IPS-NIHi7 (cell line): ENCODE results near the gene SMIM27.

ENCODE experiments used
- DNase-seq: peaks from one replicate; pipeline ENCODE4 v3.0.0; 2012; ENCODE audit warnings: mixed read lengths; ENCODE audit errors: extremely low spot score

The SMIM27 gene

DNA sequence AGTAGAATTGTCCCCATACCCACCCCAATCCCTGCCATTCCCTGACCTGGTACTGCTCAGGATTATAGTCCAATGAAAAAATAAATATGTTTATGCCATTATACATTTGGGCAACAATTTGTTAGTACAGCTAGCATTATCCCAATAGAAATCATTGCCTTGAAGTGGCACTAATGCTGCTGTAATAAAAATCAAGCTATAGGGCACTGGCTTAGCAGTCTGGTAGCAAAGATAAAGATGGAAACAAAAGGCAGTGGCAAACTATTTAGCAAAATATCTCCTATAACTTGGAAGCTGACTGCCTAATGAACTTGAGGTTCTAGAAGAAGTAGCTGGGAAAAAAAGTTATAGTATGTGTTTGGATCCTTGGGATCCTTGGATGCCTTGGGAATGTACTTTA is 2.5 kb downstream of the SMIM27 start:
- DNase-seq: no peak

DNA sequence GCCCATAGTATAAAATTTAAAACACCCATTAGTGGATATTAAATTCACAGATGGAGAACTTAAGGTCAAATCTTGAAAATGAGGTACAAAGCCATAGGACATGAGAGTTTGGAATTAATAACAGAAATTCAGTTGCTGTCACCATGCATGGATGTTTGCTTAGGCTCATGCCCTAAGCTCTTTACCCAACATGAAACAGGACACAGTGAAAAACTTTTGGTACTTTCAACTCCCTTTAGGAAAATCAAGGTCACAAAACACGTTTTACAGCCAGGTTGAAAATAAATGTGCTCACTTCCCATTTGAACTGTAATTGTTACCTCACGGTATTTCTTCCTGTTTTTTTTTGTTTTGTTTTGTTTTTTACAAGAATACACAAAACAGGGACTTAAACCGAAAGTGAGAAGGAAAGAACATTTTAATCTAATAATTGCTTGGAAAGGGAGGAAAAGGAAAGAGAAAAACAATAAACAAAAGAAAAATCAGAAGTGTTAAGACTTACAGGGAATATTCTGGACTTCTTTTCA is 6.3 kb downstream of the SMIM27 start:
- no peak for DNase-seq

DNA sequence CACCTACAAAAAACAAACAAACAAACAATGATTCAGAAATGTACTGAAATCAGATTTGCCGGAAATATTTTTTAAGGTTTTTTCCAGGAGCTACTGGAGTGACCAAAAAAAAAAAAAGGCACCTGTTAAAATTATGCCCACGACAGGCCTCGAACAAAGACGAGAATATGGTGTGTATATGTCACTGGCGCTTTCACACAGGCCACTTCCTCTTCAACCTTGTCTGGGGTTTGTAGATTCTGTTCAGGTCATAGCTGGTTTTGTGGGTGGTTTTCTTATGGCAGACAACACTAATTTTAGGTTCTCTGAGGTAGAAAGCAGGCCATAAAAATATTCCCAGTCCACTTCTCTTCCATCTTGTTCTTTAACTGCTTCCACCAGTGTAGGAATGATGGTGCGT is 13.8 kb downstream of the SMIM27 start:
- no peak for DNase-seq

DNA sequence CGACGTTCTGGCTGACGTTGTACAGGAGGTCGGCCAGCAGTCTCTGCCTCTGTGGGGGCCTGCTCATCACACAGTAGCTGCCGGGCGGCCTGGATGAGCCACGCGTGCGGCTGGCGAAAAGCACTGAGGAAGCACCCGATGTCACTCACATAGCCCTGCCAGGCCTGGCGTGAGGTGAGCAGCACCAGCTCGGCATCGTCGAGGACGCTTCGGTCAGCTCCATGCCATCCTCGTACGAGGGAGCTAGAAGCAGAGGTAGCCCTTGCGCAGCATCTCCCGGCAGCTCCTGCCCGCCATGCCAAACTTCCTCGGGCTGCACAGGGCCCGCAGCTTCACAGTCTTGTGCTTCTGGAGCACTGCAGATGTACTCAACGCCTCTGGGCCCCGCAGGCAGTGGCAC is 14.6 kb downstream of the SMIM27 start:
- no peak for DNase-seq

DNA sequence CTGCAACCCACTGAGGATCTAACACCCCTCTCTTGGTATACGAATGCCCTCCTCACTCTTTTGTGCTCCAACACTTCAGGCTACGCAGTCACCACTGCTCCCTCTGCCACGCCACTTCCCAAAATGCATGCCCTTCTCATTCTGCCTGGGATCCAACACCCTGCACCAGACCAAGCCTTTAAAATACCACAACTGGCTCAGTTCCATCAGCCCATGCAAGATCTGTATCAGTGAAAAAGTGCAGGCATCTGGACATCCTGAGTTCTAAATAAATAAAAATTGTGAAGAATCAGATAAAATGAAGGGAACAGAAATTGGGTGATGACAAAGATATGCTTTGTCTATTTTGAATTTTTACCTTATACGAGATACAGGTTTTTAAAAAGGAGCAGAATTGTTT is 18.1 kb downstream of the SMIM27 start:
- no peak for DNase-seq

DNA sequence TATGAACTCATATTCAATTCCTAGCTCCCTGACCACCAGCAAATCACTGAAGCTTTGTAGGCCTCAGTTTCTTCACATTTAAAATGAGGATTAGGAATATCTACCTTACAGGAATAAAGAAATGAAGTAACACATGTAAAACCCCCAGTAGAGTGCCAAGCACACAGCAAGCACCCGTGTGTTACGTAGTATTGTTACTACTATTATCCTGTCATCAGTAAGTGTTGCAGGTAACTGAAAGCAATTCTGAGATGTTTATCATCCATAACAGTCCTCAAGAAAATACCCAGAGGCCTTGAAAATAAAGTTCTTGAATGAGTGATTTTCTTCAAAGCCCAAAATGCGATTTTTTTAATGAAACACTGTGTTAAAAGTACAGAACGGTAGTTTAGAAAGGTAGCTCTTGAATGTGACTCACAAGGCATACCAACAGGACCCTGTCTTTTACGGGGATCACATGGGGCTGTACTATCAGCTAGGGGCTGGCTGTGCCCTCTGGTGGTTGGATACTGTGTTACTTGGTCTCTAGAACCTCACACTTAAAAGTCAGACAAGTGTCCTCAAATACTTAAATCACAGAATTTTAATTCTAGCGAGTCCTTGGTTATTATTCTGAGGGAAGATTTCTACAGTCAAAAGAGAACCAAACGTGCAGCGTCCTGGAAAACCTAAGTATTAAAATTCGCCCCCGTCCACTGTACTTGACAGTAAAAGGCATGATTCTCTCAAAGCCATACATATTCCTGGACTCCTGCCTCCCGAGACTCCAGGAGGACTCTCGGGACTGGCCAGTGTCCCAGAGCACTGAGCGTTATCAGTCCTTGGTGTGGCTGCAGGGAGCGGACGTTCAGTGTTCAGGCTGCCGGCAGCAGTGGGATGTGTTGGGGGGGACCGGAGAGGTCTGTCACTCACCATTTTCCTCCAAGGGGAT is 20.1 kb downstream of the SMIM27 start:
- peak; percentile 77 for DNase-seq

DNA sequence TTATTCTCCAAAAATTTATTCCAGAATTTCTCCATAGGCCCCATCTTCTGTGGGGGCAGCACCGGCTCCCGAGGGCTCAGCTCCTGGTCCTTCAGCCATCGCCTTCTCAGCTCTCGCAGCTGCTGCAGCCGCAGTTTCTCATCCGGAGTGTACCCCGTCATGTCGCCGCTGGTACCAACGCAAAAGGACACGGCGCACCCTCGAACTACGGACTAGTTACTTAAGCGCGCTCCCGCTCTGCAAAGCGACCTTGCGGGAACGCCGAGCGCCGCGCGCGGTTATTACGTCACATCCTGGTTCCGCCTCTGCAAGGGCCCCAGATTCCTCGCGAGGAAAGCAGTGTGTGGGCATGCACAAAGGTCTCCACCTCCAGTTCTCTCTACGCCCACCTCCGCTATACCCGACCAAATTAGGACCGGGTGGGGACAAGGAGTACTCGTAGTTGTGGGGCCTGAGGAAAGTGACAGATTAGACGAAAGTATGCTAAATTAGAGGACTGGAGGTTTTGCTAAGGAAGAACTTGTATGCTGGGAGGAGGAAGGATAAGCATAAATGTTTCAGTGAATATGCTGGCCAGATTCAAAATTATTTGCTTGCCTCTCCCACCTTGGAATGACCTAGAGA is 20.9 kb downstream of the SMIM27 start, which contains the start of gene NDUFB6:
Gene NDUFB6, minus strand, starts transcription at position 260 of the 624 bp plus-strand sequence. Its CDS starts 99 bp downstream, at position 161.
- peak; percentile 91 for DNase-seq

DNA sequence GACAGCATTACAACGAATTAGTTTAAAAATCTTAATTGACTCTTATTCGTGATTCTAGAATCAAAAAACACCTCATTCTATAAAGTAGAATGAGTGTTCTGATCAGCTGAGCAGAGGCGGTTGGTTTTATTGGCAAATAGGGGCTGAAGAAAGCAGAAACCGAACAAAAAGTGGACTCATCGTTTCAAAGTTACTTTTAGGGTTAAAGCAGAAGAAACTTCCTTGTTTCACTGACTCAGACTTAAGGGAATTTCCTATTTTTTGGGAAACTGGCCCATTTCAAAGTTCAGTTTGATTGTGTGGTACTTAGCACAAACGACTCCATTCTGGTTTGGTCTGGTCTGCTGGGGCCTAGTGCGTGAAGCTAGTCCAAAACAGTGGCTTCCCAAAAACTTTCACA is 21.7 kb downstream of the SMIM27 start:
- DNase-seq: no peak

DNA sequence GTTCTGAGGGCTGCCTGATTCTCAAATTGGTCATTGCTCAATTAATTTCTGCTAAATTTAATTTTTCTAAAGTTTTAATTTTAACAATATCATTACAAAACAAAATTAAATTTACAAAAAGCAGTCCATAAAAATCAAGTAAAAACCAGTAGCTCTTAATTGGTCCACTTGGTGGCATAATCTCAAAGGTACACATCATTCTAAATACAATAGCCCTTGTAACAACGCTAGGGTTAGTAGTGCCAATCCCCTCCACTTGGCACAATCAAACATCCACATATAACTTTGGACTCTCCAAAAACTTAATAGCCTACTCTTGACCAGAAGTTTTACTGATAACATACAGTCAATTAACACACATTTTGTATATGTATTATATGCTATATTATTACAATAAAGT is 22.7 kb downstream of the SMIM27 start:
- DNase-seq: no peak

DNA sequence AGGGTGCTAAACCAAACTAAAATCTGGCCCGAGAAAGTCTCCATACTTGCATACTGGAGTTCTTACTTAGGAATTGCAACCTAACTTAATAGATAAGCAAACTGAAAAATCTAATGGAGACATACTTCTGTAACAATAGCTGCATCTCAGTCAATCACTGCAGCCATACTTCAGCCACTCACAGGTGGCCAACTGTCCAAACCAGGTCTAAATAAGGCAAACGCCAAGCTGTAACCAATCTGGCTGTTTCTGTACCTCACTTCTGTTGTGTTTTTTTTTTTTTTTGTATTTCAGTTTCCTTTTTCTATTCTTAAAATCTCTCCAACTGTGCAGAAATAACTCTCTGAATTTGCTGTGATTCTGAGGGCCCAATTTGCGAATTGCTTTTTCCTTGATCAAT is 25.2 kb downstream of the SMIM27 start:
- no peak for DNase-seq

DNA sequence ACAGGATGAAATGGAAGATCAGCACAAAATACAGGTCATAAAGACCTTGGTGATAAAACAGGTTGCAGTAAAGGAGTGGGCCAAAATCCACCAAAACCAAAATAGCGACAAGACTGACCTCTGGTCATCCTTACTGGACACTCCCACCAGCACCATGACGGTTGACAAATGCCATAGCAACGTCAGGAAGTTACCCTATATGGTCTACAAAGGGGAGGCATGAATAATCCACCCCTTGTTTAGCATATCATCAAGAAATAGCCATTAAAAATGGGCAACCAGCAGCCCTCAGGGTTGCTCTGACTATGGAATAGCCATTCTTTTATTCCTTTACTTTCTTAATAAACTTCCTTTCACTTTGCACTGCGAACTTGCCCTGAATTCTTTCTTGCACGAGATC is 26.8 kb downstream of the SMIM27 start:
- DNase-seq: no peak

DNA sequence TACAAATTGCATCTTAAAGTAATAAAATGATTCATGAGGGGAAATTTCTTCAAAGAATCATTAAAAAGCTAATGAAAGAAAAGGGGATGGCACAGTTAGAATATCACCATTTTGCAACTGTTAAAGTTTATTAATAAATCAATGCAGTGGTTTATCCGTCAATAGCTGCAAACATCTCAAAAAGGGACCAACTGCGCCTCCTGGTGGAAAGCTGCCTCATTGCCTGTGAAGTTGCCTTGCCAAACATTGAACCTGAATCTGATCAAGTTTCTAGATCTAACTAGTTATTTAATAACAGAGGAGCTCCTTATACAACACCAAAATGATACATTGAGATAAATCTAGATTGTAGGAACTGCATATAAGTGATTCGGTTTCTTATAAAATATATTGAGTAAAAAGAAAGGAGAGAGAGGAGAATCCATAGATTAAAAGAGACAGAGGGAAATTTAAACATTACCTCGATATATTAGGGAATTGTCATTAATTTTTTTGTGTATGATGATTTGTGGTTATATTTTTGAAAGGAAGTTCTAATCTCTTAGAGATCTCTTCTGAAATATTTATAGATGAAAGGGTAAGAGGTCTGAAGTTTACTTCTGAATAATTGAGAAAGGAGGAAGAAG is 27.7 kb downstream of the SMIM27 start:
- DNase-seq: peak; percentile 34

DNA sequence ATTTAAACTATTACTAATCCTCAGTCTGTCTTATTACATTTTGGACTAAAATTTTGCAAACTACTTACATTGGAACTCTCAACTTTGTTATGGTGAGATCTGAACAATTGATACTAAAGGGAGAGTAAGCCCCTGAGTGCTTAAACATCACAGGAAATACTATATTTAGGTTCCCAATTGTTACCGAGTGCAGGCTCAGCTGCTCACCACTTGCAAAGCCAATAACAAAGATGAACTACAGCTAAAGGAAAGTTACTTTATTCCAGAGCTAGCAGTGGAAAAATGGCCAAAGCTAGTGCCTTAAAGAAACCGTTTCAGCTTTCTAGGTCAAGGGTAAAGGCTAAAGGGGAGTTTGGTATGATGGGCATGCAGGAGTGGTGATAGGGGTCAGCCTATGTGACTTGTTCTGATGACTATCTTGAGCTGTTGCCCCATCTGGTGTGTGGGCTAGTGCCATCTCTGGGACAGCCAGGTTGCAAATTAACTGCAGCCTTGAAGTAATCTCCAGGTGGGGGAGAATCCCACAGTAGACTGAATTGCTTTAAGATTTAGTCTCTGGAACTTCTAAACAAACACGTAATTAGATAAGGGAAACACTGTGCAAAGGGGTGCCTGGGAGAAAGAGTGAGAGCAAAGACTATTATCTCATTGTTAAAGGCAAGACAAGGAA is 28.6 kb downstream of the SMIM27 start:
- no peak for DNase-seq

DNA sequence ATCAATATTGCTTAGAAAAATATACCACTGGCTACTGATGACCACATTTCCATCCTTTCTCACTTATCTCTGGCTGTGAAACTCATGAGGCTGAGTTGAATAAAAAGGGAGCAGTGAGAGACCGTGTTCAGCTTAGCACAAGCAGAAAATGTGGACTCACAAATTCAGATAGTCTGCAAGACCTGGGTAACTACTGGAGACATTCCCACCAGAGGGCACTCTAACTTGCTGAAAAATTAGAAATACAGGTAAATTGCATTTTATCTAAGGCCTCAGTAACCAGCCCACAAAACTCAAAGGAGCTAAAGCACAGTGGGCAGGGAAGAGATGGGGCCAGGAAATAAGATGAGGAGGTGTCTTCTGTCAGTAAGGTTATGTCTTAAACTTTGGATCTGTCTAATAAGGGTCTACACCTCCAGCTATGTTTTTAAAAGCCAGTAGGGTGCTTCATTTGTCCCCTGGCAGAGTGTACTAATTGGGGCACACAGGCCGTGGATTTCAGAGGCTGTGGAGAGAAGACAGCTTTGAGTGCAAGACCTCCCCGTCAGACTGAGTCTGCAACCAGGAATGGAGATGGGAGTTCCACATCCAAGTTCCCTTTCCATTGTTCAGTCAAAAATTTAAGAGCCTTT is 29.5 kb downstream of the SMIM27 start:
- DNase-seq: peak; percentile 47

DNA sequence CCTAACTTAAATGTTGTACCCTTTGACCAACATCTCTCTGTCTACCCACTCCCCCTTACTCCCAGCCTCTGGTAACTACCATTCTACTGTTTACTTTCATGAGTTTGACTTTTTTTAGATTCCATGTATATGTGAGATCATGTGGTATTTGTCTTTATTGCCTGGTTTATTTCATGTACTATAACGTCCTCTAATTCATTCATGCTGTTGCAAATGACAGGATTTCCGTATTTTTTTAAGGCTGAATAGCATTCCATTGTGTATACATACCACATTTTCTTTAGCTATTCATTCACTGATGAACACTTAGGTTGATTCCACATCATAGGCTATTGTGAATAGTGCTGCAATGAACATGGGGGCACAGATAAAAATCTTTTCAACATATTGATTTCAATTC is 32.7 kb downstream of the SMIM27 start:
- no peak for DNase-seq

DNA sequence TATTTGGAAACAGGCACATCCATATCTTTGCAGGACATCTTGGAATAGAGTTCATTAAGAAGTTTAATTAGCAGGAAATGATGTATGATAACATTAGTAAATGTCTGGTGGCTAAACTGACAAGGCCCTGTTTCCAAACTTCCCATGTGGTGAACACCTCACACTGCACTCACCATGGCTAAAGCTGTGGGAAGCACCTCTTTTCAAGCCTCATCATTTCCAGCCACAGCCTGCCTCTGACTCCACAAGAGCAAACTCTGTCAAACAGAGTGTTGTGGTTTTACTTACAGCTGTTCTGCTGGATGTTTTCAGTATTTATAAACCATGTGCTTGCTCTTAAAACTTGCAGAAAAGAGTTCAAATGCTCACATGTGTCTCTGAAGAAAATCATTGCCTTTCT is 35.8 kb downstream of the SMIM27 start:
- no peak for DNase-seq

DNA sequence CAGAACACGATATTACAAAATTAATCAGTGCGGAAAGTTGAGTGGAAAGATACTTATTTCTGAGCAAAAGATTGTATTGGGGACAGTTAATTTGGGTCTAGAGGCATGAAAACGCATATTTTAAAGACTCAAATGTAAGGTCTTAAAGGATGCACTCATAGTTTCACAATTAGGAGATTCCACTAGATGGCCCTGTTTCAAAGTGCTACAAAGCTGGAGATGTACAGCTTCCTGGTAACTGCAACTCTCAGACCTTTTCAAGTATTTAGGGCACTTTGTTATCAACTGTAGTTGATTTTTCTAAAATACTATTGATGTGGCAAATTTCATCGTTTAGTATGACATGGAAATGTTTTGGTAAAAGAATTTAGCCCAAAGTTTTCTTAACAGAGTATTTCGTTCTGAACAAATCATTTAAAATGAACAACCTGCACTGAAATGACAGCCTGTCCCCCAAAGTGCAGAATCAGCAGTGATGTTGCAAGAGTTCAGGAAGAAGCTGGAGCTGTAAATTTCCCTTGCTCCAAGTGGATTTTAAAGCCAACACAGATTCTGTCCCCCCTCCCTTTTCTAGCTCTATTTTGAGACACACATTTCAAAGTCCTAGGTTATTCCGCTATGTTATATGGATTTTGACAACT is 37.1 kb downstream of the SMIM27 start:
- peak; percentile 40 for DNase-seq

DNA sequence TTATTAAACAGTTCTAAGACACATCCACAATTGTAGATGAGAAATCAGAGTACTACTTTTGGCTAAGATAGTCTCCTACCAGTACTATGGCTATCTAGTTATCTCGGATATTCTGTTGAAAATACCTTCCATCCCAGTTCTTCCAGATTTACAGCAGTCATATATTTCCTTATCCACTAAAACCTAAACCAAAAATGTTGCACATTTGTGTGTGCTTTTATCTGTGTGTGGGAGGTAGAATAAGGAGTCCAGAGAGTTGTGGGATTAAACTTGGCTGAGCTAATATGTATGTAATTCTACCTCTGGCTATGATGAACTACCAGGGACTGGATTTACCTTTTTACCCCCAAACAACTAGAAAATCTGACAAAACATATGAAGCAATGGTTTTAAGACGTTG is 38.3 kb downstream of the SMIM27 start:
- DNase-seq: no peak

DNA sequence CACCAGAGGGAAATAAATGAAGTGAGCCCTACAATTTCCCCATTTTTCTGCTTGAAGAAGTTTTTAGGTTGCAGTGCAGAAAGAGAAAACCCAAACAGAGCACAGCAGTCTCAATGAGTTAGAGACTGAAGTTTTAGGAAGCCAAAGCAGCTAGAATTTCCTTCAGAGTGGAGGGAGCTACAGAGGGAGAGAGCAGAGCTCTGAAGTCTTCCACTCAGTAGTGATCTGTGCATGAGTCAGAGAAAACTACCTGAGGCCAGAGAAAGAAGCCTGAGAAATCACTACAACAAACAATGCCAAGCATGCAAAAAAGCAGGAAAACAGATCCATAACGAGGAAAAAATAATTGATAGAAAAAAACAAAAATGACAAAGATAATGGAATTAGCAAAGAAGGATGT is 38.8 kb downstream of the SMIM27 start:
- no peak for DNase-seq

DNA sequence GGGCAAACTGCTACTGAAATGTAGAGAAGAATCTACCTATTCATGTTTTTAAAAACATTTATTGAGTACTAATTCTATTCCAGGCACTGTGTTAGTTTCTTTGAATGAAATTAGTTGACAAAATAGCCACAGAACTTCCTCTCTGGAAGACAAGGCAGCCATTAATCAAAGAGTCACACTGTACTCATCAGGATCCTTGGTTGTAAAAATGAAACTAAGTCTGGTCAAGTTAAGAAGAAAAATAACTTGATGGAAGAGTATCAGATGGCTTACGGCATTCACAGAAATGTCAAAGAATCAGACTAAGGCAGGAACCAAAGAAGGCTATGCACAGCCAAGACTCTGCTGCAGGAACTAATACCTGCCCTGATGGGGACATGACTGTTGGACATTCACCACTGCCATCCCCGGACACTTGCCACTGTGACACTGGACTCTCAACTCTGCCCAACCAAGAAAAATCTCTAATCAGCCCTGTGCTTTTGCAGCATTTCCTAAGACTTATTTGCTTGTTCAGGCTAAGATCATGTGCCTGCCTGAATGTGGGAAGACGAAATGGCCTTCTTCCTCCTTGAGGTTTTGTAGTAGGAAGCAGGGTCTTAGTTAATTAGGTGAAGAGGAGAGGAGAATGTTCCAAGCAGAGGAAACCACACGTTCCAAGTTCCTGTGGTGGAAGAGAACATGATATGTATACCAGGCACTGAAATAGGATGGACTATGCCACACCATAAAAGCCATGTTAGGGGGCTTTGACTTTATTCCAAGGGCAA is 44.2 kb downstream of the SMIM27 start:
- DNase-seq: no peak
